Measurements from ENCODE around the gene SDCCAG8. TPM values are rescaled to one million over a fixed set of nuclear protein-coding genes. Genes with fewer than 3 reads are reported as not detected.

SDCCAG8 gene
- total and polyA plus RNA-seq, 2 of the 8 experiments (the other 6 are each of a cell fraction or from before 2014, with no cell fraction given): 15.6 to 21.0 TPM

DNA sequence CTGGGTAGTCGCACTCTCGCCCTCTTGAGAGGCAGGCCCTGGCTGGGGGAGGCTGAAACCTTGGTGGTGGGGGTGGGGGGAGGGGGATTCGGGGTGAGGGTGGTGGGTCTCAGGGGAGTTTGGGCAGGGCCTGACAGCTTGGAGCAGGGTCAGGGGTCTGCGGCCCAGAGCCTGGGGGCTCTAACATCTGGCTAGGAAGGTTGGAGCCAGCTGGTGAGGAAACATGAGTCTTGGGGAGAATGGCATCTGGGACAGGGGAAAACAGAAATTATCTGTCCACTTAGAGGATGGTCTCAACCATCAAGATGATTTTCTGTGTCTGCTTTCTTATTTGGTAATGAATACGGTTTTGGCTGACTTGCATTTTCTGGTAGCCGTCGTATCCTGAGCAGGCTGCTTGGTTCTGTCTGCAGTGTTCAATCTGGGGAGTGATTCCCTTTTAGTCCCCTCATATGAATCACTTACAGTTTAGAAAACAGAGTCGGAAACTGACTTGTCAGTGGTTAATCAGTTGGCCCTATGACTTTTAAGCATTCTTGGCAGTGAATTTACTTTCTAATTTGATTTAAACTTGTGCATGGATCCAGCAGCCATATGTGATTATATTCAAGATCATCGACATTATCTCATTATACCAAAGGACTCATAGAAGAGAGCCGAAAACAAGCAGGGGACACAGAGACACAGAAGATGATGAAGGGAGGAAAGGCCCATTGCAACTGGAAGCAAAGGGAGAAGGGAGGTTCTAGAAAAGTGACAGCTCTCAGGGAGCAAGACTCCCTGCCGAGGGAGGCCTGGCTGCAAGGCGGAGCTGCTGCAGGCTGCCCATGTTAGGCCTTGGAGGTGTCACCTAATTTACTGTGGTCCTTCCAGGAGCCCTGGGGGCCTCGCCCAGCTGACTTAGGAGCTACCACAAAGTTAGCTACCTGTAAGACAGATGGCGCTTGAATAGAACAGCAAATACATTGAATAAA lies 237.6 kb downstream of the SDCCAG8 start:
- 81% methylated on average over 12 of the region's 14 CpGs; no CpG with 5 or more reads in 1 of the 2 experiments for WGBS, 2 experiments (ENCODE audit: extremely low coverage in 1 of 2, insufficient coverage in 1 of 2, insufficient read length in 1 of 2, insufficient replicate concordance in 2 of 2, low coverage in 1 of 2, low lambda C conversion rate in 2 of 2, missing lambda C conversion rate in 1 of 2)
- H3K4me1 ChIP-seq (replicated peaks in 1 of 4; ENCODE audit: control insufficient read depth in 3 of 4, insufficient read depth in 4 of 4, low read length in 3 of 4): peaks cover 21 to 46% (median 35%) of the 10 kb centered on the region in 4 experiments
- DNase-seq (ENCODE audit: low read depth in 1 of 2, low spot score in 2 of 2): no peak

More for the DNA sequence above, 237.6 kb downstream of the SDCCAG8 start:
- H3K4ac ChIP-seq (replicated peaks; ENCODE audit: insufficient read length, low read depth, low read length): no peak overlapping the region
- no peaks in the 10 kb centered on the region; a peak in 1 of 4 replicates for H3K9me3 ChIP-seq (ENCODE audit: insufficient read depth in 2 of 2, low read depth in 1 of 2, low read length in 1 of 2)
- CTCF ChIA-PET (ENCODE audit: partially characterized antibody): interaction anchor here (0.6 to 2.4 kb wide), 6 partner anchors 8 to 260 kb away, joined by 3 to 9 read pairs (median 4); no protein-coding TSS in a partner anchor
- peak overlapping the region; percentile 86; the same call in 1 of the 2 replicates for H2BK5ac ChIP-seq (ENCODE audit: low read depth, low read length)
- H2BK20ac ChIP-seq (ENCODE audit: low read length): peak overlapping the region; percentile 95; the same call in 1 of the 2 replicates
- H3K4me2 ChIP-seq (ENCODE audit: insufficient read depth in 1 of 2, low read depth in 2 of 2, low read length in 2 of 2): no peak overlapping the region
- TF ChIP-seq SP1 (IDR thresholded peaks at IDR 0.05; ENCODE audit: low read depth, low read length) (no peak), HDAC2 (IDR thresholded peaks at IDR 0.05; ENCODE audit: borderline replicate concordance in 1 of 2, low read depth in 2 of 2, low read length in 2 of 2) (no peak), KDM5A (IDR thresholded peaks at IDR 0.05; ENCODE audit: low read length) (no peak), BACH1 (IDR thresholded peaks at IDR 0.05; ENCODE audit: low read length) (no peak), EZH2 (IDR thresholded peaks at IDR 0.05; ENCODE audit: low read depth, low read length, severe bottlenecking) (no peak), CEBPB (IDR thresholded peaks at IDR 0.05; ENCODE audit: low read depth, low read length) (no peak), RNF2 (IDR thresholded peaks at IDR 0.05; ENCODE audit: borderline replicate concordance, low read depth, low read length, missing control alignments, poor library complexity, severe bottlenecking) (no peak), POU5F1 (IDR thresholded peaks at IDR 0.05; ENCODE audit: low read depth, low read length) (no peak), SP2 (IDR thresholded peaks at IDR 0.05; ENCODE audit: low read length) (no peak)
- H3K14ac ChIP-seq (ENCODE audit: insufficient read length): no peak overlapping the region
- H3K56ac ChIP-seq (replicated peaks; ENCODE audit: insufficient read length, low read depth, low read length): no peak overlapping the region
- no peak overlapping the region for H2AK5ac ChIP-seq (ENCODE audit: low read depth, low read length)
- no peaks in the 10 kb centered on the region for H3K23me2 ChIP-seq (ENCODE audit: low read depth, low read length)
- FAIRE-seq: no peak
- H3K9ac ChIP-seq (replicated peaks in 1 of 4; ENCODE audit: extremely low read depth in 1 of 4, low read depth in 3 of 4, low read length in 3 of 4): no peak overlapping the region
- no peak overlapping the region for H4K5ac ChIP-seq (ENCODE audit: insufficient read length, low read depth, low read length)
- no peaks in the 10 kb centered on the region for H3K27me3 ChIP-seq (replicated peaks in 1 of 4; ENCODE audit: control insufficient read depth in 3 of 4, extremely low read depth in 1 of 4, insufficient read depth in 3 of 4, low read length in 3 of 4)
- no peaks in the 10 kb centered on the region for H3K79me1 ChIP-seq (ENCODE audit: low read depth, low read length)
- H2BK15ac ChIP-seq (ENCODE audit: low read length): peak overlapping the region; percentile 73; the same call in 1 of the 2 replicates
- H3K23ac ChIP-seq (ENCODE audit: insufficient read length): no peak overlapping the region
- H3K36me3 ChIP-seq (ENCODE audit: control insufficient read depth in 2 of 4, insufficient read depth in 4 of 4, low read length in 3 of 4): no peaks in the 10 kb centered on the region
- no peaks in the 10 kb centered on the region for H3K79me2 ChIP-seq (ENCODE audit: control insufficient read depth in 1 of 2, insufficient read depth in 2 of 2, low read length in 2 of 2)
- H3K4me3 ChIP-seq (ENCODE audit: extremely low read depth in 1 of 4, insufficient read depth in 2 of 4, low read depth in 3 of 4, low read length in 4 of 4): no peak overlapping the region
- H4K20me1 ChIP-seq (replicated peaks in 1 of 2; ENCODE audit: control insufficient read depth in 1 of 2, insufficient read depth in 2 of 2, low read length in 2 of 2): no peaks in the 10 kb centered on the region
- POLR2A ChIA-PET (ENCODE audit: partially characterized antibody): interaction anchor here (1.1 kb wide), 1 partner anchor 10 kb away, joined by 3 read pairs; no protein-coding TSS in a partner anchor
- H4K8ac ChIP-seq (ENCODE audit: extremely low read depth, insufficient read depth, low read length): no peak overlapping the region
- no peak overlapping the region for H2AFZ ChIP-seq (ENCODE audit: low read length)
- peak overlapping the region; percentile 86; the same call in 1 of the 2 replicates for H3K18ac ChIP-seq (ENCODE audit: extremely low read depth, low read length)
- peak overlapping the region; percentile 93 for H2BK120ac ChIP-seq (replicated peaks; ENCODE audit: low read depth, low read length)
- H3K27ac ChIP-seq (ENCODE audit: low read depth, low read length): no peak overlapping the region
- H2BK12ac ChIP-seq (ENCODE audit: low read depth, low read length): peak overlapping the region; percentile 68; the same call in 1 of the 2 replicates
- H4K91ac ChIP-seq (replicated peaks; ENCODE audit: insufficient read length, low read length): peak overlapping the region; percentile 78

All from H1 (cell line).